BE2C (cell line): ENCODE results near the gene CLIC5.

Source experiments
- DNase-seq: peaks from one replicate; pipeline ENCODE4 v3.0.0-alpha.2; 2020
- H3K27me3 ChIP-seq: fragments of 250-450 bp; sonication (Bioruptor Pico); 2 replicates; pipeline ENCODE4 v1.5.1; 2020; ENCODE audit warnings: mild to moderate bottlenecking
- H3K36me3 ChIP-seq: fragments of 250-450 bp; sonication (Bioruptor Pico); 2 replicates; pipeline ENCODE4 v1.5.1; 2020; ENCODE audit warnings: mild to moderate bottlenecking
- H3K4me1 ChIP-seq: fragments of 250-450 bp; sonication (Bioruptor Pico); 2 replicates; pipeline ENCODE4 v1.5.1; 2020
- H3K4me3 ChIP-seq: 2 replicates; pipeline ENCODE4 v1.5.1; 2011; ENCODE audit warnings: low read depth, low read length
- H3K9me3 ChIP-seq: fragments of 250-450 bp; sonication (Bioruptor Pico); 2 replicates; pipeline ENCODE4 v1.5.1; 2020
- CTCF ChIP-seq: IDR thresholded peaks from 2 replicates; pipeline ENCODE4 v1.5.1; 2012; ENCODE audit warnings: mild to moderate bottlenecking, low read depth, low read length

The CLIC5 gene

DNA sequence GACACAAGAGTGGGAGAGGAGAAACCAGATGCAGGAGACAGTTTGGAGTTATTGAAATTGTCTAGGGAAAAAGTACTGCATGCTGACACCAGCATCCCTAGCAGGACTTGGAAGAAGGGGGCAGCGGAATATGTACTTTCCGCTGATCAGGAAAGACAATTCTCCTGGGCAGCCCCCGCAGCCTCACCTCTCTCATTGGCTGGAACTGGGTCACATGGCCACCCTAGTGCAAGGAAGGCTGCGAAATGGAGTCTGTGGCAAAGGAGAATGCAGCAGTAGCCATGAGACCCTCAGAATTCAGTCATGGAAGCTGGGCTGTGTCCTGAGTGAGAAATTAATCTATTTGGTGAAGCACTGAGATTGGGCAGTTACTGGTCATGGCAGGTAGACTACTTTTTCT is 131.3 kb downstream of the CLIC5 start:
- no peak for DNase-seq
- no peak for TF ChIP-seq CTCF
- no peaks in the 10 kb centered on the region for H3K36me3 ChIP-seq
- no peak overlapping the region for H3K4me3 ChIP-seq
- H3K9me3 ChIP-seq: no peaks in the 10 kb centered on the region
- no peaks in the 10 kb centered on the region for H3K27me3 ChIP-seq
- no peaks in the 10 kb centered on the region for H3K4me1 ChIP-seq

DNA sequence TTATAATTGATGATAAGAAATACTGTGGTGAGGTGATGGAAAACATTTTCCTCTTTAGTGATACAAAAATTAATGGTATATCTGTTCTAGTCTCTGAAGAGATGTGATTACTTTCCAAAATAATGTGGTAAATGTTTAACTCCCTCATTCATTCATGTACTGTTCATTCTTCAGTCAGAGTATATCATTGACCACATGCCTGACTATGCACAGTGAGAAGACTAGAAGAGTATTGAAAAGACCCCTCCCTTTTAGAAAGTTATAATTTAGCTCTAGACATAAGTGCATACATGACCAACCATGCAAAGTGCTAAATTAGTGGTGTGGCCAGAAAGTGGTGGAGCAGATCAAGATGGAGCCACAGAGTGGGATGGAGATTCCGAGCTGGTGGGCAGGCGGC is 133.0 kb downstream of the CLIC5 start:
- no peaks in the 10 kb centered on the region for H3K4me1 ChIP-seq
- no peak overlapping the region for H3K4me3 ChIP-seq
- no peaks in the 10 kb centered on the region for H3K36me3 ChIP-seq
- no peak for DNase-seq
- no peaks in the 10 kb centered on the region for H3K9me3 ChIP-seq
- no peaks in the 10 kb centered on the region for H3K27me3 ChIP-seq
- no peak for TF ChIP-seq CTCF

- Histone ChIP-seq H3K9me3 (no peaks in the 10 kb centered on the region), H3K36me3 (no peaks in the 10 kb centered on the region), H3K4me3 (no peak overlapping the region), H3K4me1 (no peaks in the 10 kb centered on the region), H3K27me3 (no peaks in the 10 kb centered on the region)
- DNase-seq: no peak
- TF ChIP-seq CTCF: no peak
These were observed 133.8 kb downstream of the CLIC5 start for GRCh38 chr6:45881705-45882467.

- Histone ChIP-seq H3K27me3 (no peaks in the 10 kb centered on the region), H3K36me3 (no peaks in the 10 kb centered on the region), H3K4me3 (no peak overlapping the region), H3K9me3 (no peaks in the 10 kb centered on the region), H3K4me1 (no peaks in the 10 kb centered on the region)
- no peak for TF ChIP-seq CTCF
- DNase-seq: no peak
These were observed 135.0 kb downstream of the CLIC5 start for GRCh38 chr6:45880676-45881075.

- no peaks in the 10 kb centered on the region for H3K9me3 ChIP-seq
- DNase-seq: no peak
- no peak for TF ChIP-seq CTCF
These were observed 135.5 kb downstream of the CLIC5 start for GRCh38 chr6:45880159-45880558.

GRCh38 chr6:45877970-45878590 is 137.6 kb downstream of the CLIC5 start:
- no peaks in the 10 kb centered on the region for H3K4me1 ChIP-seq
- H3K9me3 ChIP-seq: no peaks in the 10 kb centered on the region
- H3K27me3 ChIP-seq: no peaks in the 10 kb centered on the region
- H3K4me3 ChIP-seq: no peak overlapping the region
- TF ChIP-seq CTCF: no peak
- DNase-seq: no peak
- no peaks in the 10 kb centered on the region for H3K36me3 ChIP-seq

More at GRCh38 chr6:45880159-45880558, 135.5 kb downstream of the CLIC5 start:
- H3K36me3 ChIP-seq: no peaks in the 10 kb centered on the region
- no peaks in the 10 kb centered on the region for H3K27me3 ChIP-seq
- H3K4me3 ChIP-seq: no peak overlapping the region
- no peaks in the 10 kb centered on the region for H3K4me1 ChIP-seq
